LoVo (cell line): ENCODE results near the gene COMT.
"Not testable (repeated sequence)": the region's sequence is repeated elsewhere in the genome, so short reads cannot be mapped to it uniquely, and the experiment has no call there.

Experiments used
- DNase-seq: peaks from one replicate; pipeline ENCODE4 v3.0.0-alpha.2; 2016; ENCODE audit warnings: low spot score

Gene COMT

GRCh38 chr22:19941365-19942082 lies at the start of gene COMT, which contains the start of gene TXNRD2:
TSS of gene COMT (plus strand) at chr22:19941772. CDS start at chr22:19962527, 20,755 bp downstream.
TSS of gene TXNRD2 (minus strand) at chr22:19941818. CDS start at chr22:19941803, 15 bp downstream.
- peak; percentile 71 for DNase-seq

- DNase-seq, result no peak
These were observed 49.2 kb upstream of the COMT start for GRCh38 chr22:19892257-19892879.

GRCh38 chr22:19892925-19893324 lies 48.6 kb upstream of the COMT start:
- DNase-seq, result no peak

GRCh38 chr22:19893363-19893762 lies 48.2 kb upstream of the COMT start:
- DNase-seq, result no peak

- no peak for DNase-seq
These were observed 46.3 kb upstream of the COMT start for GRCh38 chr22:19895160-19895849.

- DNase-seq, result no peak
These were observed 44.8 kb upstream of the COMT start for GRCh38 chr22:19896665-19897355.

GRCh38 chr22:19897726-19898125 lies 43.8 kb upstream of the COMT start:
- no peak for DNase-seq

- no peak for DNase-seq
These were observed 43.4 kb upstream of the COMT start for GRCh38 chr22:19898145-19898544.

GRCh38 chr22:19898831-19899567 lies 42.6 kb upstream of the COMT start:
- DNase-seq, result no peak

GRCh38 chr22:19900707-19901436 lies 40.7 kb upstream of the COMT start:
- no peak for DNase-seq

GRCh38 chr22:19901577-19902244 lies 39.9 kb upstream of the COMT start:
- no peak for DNase-seq

- no peak for DNase-seq
These were observed 39.3 kb upstream of the COMT start for GRCh38 chr22:19902245-19902715.

GRCh38 chr22:19903031-19903430 lies 38.5 kb upstream of the COMT start:
- no peak for DNase-seq

- no peak for DNase-seq
These were observed 38.1 kb upstream of the COMT start for GRCh38 chr22:19903513-19903912.

- no peak for DNase-seq
These were observed 37.3 kb upstream of the COMT start for GRCh38 chr22:19904174-19904856.

GRCh38 chr22:19904935-19905334 lies 36.6 kb upstream of the COMT start:
- DNase-seq, result no peak

- no peak for DNase-seq
These were observed 36.0 kb upstream of the COMT start for GRCh38 chr22:19905347-19906276.

GRCh38 chr22:19906864-19907263 lies 34.7 kb upstream of the COMT start:
- DNase-seq, result not testable (repeated sequence)

GRCh38 chr22:19907902-19908301 lies 33.7 kb upstream of the COMT start:
- DNase-seq, result not testable (repeated sequence)
